ENCODE measurements around the gene NPTN.

Gene NPTN

GRCh38 chr15:73631915-73632669, 1.1 kb downstream of the NPTN start:
- no peak for DNase-seq

- no peak for DNase-seq
These were observed 2.2 kb downstream of the NPTN start for GRCh38 chr15:73630921-73631362.

GRCh38 chr15:73629798-73630429, 3.3 kb downstream of the NPTN start:
- DNase-seq = no peak

GRCh38 chr15:73628976-73629797, 4.0 kb downstream of the NPTN start:
- no peak for DNase-seq

- no peak for DNase-seq
These were observed 5.1 kb downstream of the NPTN start for GRCh38 chr15:73628102-73628501.

- DNase-seq = no peak
These were observed 7.1 kb downstream of the NPTN start for GRCh38 chr15:73626072-73626471.

GRCh38 chr15:73624530-73624929, 8.7 kb downstream of the NPTN start:
- DNase-seq = no peak

GRCh38 chr15:73621286-73621826, 11.8 kb downstream of the NPTN start:
- no peak for DNase-seq

- no peak for DNase-seq
These were observed 13.1 kb downstream of the NPTN start for GRCh38 chr15:73620078-73620477.

GRCh38 chr15:73617913-73618312, 15.3 kb downstream of the NPTN start:
- no peak for DNase-seq

- no peak for DNase-seq
These were observed 15.8 kb downstream of the NPTN start for GRCh38 chr15:73617301-73617831.

- no peak for DNase-seq
These were observed 24.2 kb downstream of the NPTN start for GRCh38 chr15:73608941-73609340.

- DNase-seq = no peak
These were observed 24.7 kb downstream of the NPTN start for GRCh38 chr15:73608475-73608874.

GRCh38 chr15:73607843-73608242, 25.3 kb downstream of the NPTN start:
- no peak for DNase-seq

GRCh38 chr15:73607405-73607804, 25.8 kb downstream of the NPTN start:
- no peak for DNase-seq

- no peak for DNase-seq
These were observed 27.3 kb downstream of the NPTN start for GRCh38 chr15:73605759-73606436.

- no peak for DNase-seq
These were observed 28.7 kb downstream of the NPTN start for GRCh38 chr15:73604477-73604876.

- no peak for DNase-seq
These were observed 30.2 kb downstream of the NPTN start for GRCh38 chr15:73602992-73603391.

GRCh38 chr15:73602446-73602843, 30.7 kb downstream of the NPTN start:
- no peak for DNase-seq

- no peak for DNase-seq
These were observed 31.4 kb downstream of the NPTN start for GRCh38 chr15:73601451-73602445.
